ENCODE results near the gene STRA6.

GRCh38 chr15:74176262-74177214 lies 26.0 kb downstream of the STRA6 start:
- TF ChIP-seq POLR2A (IDR thresholded peaks at IDR 0.05) (no peak), CTCF (IDR thresholded peaks at IDR 0.05) (no peak)

Data from thyroid gland (tissue), 4 donors.